Stimulated activated CD8-positive, alpha-beta memory T cell treated with anti-CD3 and anti-CD28 coated beads, Interleukin-2, amount 100 ng/mL, for 1 hour (primary cell): Measurements from ENCODE around the gene ZNF141.
"Not testable (repeated sequence)": the region's sequence is repeated elsewhere in the genome, so short reads cannot be mapped to it uniquely, and the experiment has no call there.

Source experiments
- DNase-seq, 2 donors: peaks; one replicate each; pipeline ENCODE4 v3.0.0-alpha.2; 2020; ENCODE audit warnings: low read depth in 2 of 2

Gene ZNF141

DNA sequence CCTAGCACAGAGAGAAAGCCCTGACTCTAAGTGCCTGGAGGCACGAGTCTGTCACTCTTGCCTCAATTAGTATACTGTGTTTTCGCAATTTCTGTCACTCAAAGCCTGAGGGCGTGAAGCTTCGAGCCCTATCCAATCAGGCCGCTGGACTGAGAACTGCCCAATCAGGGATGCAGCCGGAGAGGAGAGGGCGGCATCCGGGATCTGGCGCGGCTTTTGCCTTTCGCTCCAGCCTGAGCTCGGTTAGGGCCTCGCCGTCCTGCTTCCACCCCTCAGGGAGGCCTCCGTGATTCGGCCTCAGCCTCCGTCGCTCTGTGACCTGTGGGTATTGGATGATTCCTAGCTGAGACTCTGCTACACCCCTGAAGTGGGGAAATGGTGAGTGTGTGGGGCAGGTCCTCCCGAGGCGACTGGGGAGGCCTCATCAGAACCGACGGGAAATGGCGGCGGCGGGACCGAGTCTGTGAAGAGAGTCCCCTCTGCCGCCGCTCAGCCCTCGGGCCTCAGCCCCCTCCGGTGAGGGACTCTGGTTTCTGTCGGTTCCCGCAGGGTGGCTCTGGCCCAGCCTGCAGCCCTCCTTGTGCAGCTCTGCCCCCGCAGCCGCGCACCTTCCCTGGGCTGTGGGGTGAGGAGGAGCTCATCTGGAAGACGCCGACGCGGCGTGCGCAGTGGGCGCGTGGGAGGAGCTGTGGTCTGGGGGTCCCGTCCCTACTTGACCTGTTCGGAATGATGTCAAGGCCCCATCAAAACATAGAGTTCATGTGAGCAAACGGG lies 48.5 kb downstream of the ZNF141 start:
- DNase-seq: no peak

DNA sequence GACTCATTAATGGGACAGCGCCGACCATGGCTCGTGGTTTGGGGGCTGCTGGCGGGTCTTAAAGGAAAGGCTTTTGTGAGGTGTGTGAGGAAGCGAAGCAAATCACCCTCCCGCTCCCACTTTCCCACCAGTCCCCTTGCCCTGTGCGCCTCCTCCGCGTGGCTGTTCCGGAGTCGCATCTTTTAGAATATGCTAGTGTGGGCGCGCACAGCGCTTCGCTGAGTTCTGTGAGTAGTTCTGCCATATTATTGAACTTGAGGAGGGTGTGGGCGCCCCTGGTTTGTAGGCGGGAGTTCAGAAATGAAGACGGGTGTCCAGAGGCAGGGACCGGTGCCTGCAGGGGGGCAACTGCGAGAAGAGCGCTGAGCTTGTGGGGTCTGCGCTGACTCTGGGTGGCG lies 49.1 kb downstream of the ZNF141 start:
- DNase-seq: no peak

DNA sequence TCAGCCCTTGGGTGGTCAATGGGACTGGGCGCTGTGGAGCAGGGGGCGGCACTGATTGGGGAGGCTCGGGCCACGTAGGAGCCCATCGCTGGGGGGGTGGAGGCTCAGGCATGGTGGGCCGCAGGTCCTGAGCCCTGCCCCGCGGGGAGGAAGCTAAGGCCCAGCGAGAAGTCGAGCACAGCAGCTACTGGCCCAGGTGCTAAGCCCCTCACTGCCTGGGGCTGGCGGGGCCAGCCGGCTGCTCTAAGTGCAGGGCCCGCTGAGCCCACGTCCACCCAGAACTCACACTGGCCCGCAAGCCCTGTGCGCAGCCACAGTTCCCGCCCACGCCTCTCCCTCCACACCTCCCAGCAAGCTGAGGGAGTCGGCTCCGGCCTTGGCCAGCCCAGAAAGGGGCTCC lies 66.4 kb downstream of the ZNF141 start:
- DNase-seq: no peak

DNA sequence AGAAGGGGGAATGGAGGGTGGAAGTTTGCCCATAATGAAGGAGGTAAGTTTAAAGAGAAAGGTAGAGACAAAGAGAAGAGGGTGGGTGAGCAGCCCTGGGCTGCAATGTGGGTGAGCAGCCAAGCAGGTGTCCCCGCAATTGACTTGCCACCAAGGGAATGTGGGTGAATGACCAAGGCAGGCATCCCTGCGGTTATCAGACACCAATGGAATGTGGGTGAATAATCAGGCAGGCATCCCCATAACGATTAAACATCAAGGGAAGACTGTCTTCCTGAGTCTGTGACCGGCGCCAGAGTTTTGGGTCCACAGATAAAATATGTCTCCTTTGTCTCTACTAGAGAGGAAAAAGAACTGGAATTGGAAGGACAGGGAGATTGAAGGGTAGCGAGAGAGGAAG lies 70.7 kb downstream of the ZNF141 start:
- not testable (repeated sequence) for DNase-seq

DNA sequence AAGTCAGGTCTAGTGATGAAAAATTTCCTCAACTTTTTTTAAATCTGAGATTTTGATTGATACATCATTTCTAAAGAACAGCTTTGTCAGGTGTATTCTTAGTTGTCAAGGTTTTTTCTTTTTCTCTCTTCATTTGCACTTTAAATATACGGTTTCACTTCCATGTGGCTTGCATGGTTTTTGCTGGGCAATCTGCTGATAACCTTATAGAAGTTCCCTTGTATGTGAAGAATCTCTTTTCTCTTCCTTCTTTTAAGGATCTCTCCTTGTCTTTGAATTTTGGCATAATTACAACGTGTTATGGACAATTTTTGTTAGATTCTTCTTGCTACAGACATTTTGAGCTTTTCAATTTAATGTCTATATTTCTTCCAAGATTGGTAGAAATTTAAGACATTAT lies 85.0 kb downstream of the ZNF141 start:
- no peak for DNase-seq
